NCI-H524 treated with DMSO at 0.1 percent for 48 hours (cell line): ENCODE results near the gene SORT1.
A peak's percentile ranks its signal among the peaks of the same experiment; 100 is the strongest.
"Not testable (repeated sequence)": the region's sequence is repeated elsewhere in the genome, so short reads cannot be mapped to it uniquely, and the experiment has no call there.

Experiments
- DNase-seq: peaks from one replicate; lab custom pipeline; 2025; lab: John Stamatoyannopoulos, UW

The SORT1 gene

GRCh38 chr1:109397581-109398342 lies at the start of gene SORT1:
Gene SORT1 (minus strand): TSS chr1:109397918. CDS start chr1:109397892, 26 bp downstream.
- DNase-seq: peak; percentile 82

- DNase-seq: not testable (repeated sequence)
Observed at GRCh38 chr1:109445949-109446695, 48.4 kb upstream of the SORT1 start.

GRCh38 chr1:109444346-109444745 lies 46.6 kb upstream of the SORT1 start:
- no peak for DNase-seq

DNA sequence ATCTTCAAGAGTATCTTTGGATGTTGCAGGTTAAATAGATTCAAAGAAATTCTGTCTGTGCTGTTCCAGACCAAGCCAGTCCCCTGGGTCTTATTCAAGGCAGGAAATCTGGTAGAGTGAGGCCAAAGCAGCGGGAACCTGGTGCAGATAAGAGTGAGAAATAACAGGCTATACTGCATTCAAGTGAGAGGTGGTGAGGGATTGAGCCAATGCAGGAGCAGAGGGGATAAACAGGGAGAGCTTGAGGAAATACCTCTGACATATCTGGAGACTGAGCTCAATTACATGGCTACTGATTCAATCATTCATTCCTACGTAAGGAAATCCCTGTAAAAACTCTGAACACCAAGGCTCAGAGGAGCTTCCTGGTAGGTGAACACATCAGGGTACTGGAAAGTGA lies 45.8 kb upstream of the SORT1 start:
- DNase-seq: no peak

DNA sequence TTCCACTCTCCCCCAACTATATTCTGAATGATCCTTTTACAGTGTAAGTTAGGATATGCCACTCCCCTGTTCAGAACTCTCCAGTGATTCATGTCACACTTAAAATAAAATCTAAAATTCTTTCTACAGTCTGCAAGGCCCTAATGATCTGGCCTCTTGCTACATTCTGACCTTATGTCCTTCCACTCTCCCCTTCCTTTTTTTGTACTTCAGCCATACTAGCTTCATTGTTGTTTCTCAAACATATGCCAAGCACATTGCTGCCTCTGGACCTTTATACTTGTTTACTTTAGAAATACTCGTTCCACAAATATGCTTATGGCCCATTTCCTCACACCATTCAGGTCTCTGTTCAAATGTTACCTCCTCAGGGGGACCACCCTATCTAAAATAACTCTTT lies 43.4 kb upstream of the SORT1 start:
- DNase-seq: no peak

DNA sequence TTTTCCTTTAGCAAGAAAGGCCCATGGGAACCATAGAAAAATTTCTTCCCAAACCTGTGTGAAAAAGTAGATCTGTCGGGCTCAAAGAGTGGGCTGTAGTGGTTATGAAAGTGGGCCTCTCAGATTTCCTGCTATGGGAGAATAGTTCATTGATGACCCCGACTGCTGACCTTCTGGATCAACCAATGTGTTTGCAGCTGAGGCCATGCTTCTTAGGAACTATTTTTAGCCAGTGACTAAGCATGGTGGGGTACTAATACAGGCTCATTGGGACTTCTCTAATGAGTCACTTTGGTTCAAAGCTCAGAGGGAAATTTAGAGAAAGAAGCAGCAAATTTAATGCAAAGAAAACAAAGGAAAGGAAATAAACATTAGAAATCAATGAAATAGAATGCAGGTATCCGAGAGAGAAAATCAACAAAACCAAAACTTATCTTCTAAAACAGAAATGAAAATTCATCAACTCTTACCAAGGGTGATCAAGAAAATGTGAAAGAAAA lies 41.1 kb upstream of the SORT1 start:
- DNase-seq: no peak

- no peak for DNase-seq
Observed at GRCh38 chr1:109434484-109434883, 36.8 kb upstream of the SORT1 start.

- DNase-seq: no peak
Observed at GRCh38 chr1:109433322-109433721, 35.6 kb upstream of the SORT1 start.

GRCh38 chr1:109432336-109432735 lies 34.6 kb upstream of the SORT1 start:
- no peak for DNase-seq

GRCh38 chr1:109427171-109427467 lies 29.4 kb upstream of the SORT1 start:
- DNase-seq: no peak

DNA sequence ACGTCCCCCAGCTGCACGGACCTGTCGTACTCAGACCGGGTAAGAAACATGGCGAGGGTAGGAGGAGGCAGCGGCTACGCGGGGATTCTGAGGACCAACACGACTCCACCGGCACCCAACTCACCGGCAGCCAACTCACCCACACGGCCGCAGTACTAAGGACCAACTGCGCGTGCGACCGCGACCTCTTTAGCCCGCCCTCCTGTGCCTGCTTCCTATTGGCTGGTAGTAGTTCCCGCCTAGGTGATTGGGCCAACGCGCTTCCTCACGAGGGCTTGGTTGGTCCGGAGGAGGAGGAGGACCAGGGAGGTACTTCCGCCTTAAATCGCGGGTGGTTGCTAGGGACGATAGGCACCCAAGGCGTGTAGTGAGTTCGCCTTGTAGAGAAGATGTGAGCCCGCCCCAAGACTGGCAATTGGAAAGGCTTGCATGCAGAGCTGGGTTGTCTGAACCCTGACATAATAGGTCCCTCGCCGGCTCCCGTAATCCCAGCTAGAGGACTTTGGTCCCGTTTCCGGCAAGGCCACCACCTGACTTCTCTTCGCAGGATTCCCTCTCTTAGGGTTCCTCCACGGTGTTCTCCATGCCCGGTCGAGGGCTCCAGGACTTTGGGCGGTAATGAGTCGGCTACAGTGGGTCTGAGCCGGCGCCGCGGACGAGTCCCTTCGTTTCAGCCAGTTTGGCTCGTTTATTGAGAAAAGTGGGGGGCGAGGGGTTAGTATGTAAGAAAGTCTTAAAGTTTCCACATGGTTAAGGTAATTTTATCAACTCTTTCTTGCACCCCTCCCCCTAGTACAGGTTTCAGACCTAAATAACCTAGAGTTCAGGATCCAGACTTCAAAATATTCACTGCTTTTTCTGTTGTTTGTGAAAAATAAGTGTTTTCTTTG lies 28.8 kb upstream of the SORT1 start, which contains the start of gene PSMA5:
TSS of gene PSMA5 (minus strand) at position 168 of the 890 bp plus-strand sequence. CDS start at position 50, 118 bp downstream.
- DNase-seq: peak; percentile 94

DNA sequence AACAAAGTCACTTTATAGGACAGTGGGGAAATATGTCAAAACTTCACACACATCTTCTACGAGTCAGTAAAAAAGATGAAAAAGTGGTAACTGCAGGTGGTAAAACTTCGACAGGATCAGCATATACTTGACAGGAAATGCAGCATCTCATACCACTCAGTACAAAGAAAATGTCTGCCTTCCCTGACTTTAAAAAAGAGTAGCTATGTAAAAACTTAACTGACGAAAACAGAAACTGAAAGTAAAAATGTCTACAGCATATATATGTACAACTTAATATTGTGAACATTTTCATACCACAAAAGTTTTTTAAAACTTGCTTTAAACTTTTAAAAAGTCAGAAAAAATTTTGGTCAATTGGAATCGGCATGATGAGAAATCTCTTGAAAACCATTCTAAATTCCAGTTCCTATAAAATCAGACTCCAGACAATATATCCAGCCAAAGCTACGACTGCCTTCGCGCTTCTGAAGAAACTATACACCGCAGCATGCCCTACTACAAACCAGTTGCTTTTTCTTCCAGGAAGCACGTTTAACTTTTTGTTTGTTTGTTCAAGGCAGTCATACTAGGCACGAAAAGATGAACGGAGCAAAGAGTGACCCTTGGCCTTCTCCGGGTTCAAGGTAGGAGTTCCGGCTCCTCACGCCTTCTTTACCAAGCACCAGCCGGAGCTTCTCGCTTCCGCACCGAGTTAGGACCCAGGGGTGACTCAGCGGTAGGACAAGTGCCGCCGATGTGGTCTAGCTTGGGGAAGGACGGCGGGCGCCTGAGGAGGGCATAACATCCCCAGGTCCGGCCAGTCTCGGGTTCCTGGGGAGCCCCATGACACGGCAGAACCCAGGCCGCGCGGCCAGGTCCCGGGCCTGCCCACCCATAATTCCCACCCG lies 27.9 kb upstream of the SORT1 start:
- no peak for DNase-seq

- no peak for DNase-seq
Observed at GRCh38 chr1:109423498-109423897, 25.8 kb upstream of the SORT1 start.

DNA sequence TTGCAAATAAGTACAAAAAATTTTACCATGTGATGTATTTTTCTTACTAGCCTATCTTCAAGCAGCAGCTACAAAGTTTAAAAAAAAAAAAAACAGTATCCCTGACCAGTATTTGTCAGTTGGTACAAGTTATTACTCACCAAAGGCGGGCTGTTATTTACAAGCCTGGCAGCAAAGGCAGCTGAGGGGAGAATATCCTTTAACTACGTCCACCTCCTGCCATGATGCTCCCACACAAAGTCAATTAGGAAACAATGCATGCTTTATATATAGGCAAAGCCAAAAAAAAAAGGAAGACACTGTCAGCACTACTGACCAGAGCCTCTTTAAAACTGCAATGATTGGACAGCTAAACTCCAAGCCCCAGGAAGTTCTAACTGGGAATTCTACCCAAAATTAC lies 14.8 kb upstream of the SORT1 start:
- DNase-seq: no peak

GRCh38 chr1:109404838-109405237 lies 7.1 kb upstream of the SORT1 start:
- no peak for DNase-seq

DNA sequence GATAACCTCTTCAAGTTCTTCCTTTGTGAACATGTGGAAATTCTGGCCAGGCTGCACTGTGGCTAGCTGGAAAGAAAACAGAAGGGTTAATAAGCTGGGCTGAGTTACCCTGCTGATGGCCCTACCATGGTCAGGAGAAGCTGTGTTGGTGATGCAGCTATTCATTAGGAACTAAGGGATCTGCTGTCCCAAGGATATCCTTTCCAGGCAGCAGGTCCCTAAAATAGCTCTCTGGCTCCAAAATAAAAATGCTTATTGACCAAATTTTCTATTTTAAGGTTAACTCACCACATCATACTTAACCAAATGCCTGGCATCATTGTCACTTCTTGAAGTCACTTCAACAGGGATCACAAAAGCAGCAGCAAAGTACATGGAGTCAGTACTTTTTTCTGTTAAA lies 4.3 kb upstream of the SORT1 start:
- no peak for DNase-seq

GRCh38 chr1:109400035-109400655 lies 2.4 kb upstream of the SORT1 start:
- DNase-seq: no peak

GRCh38 chr1:109399326-109399957 lies 1.7 kb upstream of the SORT1 start:
- peak; percentile 43 for DNase-seq

DNA sequence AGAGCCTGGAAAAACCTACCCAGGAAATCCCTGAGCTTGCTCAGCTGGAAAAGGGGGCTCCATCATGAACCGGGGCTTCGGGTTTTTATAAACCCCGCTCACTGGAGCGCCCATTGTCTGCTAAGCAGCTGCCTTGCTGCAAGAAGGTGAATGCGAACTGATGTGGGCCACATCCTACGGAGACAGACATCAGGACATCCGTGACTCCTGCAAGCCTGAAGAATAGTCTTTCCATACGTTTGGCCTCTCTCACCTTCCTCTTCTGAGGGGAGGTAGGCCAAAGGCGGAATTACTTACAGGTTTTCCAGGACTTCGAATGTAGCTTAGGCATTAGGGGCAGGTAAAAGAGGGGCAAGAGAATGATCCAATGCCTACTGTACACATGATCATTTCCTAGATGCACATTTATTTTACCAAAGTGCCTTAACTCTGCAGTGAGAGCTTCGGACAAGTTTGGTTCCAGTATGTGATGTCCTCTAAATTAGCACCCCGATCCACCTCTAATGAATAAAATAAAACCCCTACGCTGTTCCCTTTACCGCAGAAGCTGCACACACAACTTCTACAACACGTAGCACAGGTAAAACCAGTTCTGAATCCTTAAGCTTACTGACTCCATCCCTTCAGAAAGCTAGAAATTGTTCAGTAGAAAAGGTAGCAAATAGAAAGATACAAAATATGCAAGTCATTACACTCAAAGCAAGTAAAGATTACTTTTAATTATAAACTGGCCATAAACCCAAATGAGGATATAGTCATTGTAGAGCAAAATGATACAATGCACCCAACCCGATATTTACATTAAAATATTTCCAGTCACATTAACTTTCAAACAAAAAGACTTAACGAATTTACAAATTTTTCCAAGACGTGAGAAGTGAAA lies 866 bp upstream of the SORT1 start:
- no peak for DNase-seq
